Measurements from ENCODE around the gene HSPH1.

GRCh38 chr13:31122544-31123260 is 39.0 kb downstream of the HSPH1 start:
- TF ChIP-seq CTCF (IDR thresholded peaks at IDR 0.05; ENCODE audit: low read length) (no peak), EZH2 (optimal IDR thresholded peaks at IDR 0.05; ENCODE audit: low read depth, low read length) (no peak), EZH2phosphoT487 (IDR thresholded peaks at IDR 0.05; ENCODE audit: low read length) (no peak)
